Hindlimb muscle (tissue), 1 donor: Measurements from ENCODE around the gene SLC8B1. TPM values are rescaled to one million over a fixed set of nuclear protein-coding genes. Genes with fewer than 3 reads are reported as not detected.

Source experiments
- DNase-seq: peaks from one replicate; pipeline ENCODE4 v3.0.0-alpha.2; 2013
- polyA plus RNA-seq: library from polyadenylated mRNA; unstranded; fragments of 120-200 nt; gene quantifications from one replicate; pipeline ENCODE4 v1.2.1, GENCODE V29; 2013; ENCODE audit not compliant: insufficient read length

SLC8B1 gene
- polyA plus RNA-seq, 1 donor, result 19.4 TPM

DNA sequence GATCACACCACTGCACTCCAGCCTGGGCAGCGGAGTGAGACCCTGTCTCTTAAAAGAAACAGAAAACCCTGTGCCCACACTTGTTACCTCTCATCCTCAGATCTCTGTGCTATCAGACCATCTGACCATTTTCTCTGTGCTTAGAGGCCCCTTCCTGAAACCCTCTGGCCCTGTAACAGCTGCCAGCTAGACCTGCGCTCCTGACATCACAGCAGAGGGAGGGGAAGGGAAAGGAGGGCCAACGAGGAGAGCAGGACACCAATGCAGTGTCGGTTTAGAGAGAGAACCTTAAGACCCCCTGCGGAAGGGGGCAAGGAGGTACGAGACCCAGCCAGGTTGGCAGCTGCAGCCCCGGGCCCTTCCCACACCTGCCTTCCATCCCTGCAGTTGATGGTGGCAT is 42.4 kb downstream of the SLC8B1 start:
- DNase-seq, result no peak

- DNase-seq, result no peak
Measured at GRCh38 chr12:113292091-113292490, 42.8 kb downstream of the SLC8B1 start.

- no peak for DNase-seq
Measured at GRCh38 chr12:113291586-113291985, 43.3 kb downstream of the SLC8B1 start.

GRCh38 chr12:113290506-113290905 is 44.4 kb downstream of the SLC8B1 start:
- DNase-seq, result no peak

GRCh38 chr12:113289361-113289760 is 45.5 kb downstream of the SLC8B1 start:
- no peak for DNase-seq

GRCh38 chr12:113287899-113288282 is 47.0 kb downstream of the SLC8B1 start:
- DNase-seq, result no peak

DNA sequence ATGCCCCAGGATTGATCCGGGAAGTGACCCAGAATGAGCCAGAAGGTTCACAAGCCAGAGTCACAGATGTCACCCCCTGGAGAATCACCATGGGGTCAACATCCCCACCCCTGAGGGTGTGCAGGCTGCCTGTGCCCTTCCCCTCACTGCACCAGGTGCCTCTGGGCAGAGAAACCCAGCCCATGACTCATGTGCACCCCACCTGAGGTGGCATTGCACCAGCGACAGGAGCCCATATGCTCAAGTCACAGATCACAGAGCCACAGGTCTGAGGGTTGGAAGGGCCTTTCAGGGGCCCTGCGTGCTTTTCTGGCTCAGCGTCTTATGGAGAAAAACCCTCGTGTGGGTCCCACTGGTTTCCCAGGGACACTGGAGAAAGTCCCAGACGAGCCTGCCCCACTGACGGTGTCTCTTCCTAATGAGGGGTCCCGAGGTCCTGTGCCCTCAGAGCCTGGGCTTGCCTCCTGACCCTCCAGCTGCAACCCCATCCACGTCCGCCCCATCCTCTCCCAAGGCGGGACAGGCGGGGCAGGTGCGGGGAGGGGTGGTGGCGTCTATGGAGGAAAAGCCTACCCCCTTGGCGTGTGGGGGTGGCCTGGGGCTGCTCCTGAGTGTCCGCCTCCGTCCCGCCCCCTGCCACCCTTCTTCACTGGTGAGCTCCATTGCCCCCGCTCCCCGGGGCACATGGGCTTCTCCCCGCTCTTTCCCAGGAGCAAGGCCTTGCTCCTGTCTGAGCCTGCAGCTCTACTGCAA is 47.6 kb downstream of the SLC8B1 start:
- no peak for DNase-seq

- DNase-seq, result no peak
Measured at GRCh38 chr12:113286712-113287111, 48.2 kb downstream of the SLC8B1 start.

DNA sequence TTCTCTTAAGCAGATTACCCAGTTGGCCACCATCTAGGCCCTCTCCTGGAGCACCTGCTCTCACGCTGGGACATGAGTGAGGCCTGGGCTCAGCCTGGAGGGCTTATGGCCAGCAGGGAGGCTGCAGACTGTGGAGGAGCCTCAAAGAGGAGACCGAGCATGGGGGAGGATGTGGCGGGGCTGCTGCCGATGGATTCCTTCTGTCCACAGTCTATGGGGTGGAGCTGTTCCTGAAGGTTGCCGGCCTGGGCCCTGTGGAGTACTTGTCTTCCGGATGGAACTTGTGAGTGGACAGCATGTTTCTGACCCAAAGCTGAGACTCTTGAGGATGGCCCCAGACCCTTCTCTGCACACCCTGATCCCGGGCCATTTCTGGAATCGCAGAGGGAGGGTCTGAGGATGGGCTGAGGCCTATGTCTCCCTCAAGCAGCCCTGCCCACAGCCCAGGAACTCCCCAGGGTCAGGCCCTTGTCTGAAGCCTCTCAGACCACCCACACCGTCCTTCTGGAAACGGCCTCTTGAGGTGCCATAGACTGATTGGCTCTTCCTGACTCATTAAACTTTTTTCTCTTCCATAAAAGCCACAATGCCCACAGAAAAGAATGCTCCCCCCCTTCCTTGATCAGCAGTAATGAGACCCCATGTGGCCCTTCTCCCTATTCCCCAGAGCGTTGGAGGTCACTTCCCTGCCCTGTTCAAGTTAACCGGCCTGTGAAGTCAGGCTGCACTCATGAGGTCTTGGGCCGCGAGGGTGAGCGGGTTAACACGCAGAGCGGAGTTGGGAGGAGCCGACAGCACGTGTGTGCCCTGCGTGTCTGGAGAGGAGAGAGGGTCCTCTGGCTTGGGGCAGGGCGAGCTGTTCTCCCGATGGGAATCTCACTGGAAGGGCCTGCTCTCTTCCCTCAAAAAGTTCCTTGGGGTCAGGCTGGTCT is 49.0 kb downstream of the SLC8B1 start:
- DNase-seq, result no peak

DNA sequence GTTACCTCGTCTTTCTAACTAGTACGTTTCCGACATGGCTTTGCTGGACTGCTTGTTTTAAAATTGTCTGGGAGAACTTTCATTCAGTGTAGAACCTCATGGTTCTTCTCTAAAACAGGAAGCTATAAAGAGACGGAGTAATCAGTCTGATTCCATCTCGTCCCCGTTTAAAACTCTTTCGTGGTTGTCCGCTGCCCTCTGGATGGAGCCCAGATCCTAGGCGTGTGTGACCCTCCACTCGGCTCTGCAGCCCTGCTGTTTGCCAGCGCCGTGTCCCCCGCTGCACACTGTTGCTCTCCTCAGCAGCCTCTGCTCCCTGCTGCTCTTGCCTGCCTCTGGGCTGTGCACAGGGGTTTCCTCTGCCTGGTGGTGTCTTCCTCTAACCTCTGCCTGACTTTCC is 50.2 kb downstream of the SLC8B1 start:
- DNase-seq, result no peak

DNA sequence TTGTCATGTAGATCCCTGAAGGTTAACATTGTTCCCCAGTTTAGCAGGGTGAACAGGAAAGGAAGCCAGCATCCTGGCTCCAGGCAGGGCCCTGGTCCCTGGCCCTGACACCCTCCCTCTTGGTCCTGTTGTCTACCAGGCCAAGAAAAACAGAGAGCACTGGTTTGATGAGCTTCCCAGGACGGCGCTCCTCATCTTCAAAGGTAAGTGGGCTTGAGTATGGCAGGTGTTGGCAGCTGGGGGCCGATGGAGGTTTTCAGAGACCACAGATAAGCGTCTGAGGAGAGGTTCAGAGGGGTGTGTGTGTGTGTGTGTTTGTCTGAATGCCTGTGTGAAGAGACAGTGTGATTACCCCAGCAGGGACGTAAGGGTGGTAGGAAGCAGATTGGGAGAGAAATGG is 56.3 kb downstream of the SLC8B1 start:
- DNase-seq, result no peak

- no peak for DNase-seq
Measured at GRCh38 chr12:113278141-113278540, 56.8 kb downstream of the SLC8B1 start.

- DNase-seq, result no peak
Measured at GRCh38 chr12:113277511-113277910, 57.4 kb downstream of the SLC8B1 start.

DNA sequence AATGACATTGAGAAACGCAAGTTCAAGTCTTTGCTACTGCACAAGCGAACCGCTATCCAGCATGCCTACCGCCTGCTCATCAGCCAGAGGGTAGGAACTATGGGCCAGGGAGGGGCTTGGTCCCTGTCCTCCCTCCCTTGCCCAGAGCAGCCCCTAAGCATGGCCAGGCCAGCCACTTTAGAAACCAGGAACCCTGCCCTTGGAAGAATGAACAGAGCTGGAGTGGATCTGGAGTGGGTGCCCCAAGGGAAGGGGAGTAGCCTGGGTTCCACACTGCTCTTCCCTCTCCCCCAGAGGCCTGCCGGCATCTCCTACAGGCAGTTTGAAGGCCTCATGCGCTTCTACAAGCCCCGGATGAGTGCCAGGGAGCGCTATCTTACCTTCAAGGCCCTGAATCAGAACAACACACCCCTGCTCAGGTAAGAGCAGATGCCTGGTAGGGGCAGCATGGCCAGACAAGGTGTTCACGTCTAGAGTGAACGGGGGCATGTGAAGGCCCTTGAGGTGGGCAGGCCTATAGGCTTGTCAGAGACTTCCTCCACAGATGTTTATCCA is 57.9 kb downstream of the SLC8B1 start:
- no peak for DNase-seq

DNA sequence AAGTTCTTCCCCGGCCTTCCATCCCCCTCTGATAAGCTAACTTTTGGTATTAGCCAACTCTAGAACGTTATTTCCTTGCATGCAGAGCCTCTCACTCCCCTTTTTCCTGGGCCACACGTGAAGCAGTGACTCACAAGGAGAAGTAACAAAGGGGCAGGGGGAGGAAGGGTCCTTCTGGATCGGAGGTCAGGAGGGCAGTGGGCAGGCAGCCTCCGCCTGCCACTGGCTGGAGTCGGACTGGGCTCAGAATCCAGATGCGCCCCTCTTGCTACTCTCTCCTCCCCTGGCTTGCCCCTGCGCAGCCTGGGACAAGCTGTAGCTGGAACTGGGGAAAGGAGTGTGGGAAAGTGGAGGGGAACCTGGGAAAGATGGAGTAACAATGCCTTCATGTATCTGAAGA is 58.6 kb downstream of the SLC8B1 start:
- DNase-seq, result no peak

GRCh38 chr12:113274848-113275247 is 60.1 kb downstream of the SLC8B1 start:
- no peak for DNase-seq

DNA sequence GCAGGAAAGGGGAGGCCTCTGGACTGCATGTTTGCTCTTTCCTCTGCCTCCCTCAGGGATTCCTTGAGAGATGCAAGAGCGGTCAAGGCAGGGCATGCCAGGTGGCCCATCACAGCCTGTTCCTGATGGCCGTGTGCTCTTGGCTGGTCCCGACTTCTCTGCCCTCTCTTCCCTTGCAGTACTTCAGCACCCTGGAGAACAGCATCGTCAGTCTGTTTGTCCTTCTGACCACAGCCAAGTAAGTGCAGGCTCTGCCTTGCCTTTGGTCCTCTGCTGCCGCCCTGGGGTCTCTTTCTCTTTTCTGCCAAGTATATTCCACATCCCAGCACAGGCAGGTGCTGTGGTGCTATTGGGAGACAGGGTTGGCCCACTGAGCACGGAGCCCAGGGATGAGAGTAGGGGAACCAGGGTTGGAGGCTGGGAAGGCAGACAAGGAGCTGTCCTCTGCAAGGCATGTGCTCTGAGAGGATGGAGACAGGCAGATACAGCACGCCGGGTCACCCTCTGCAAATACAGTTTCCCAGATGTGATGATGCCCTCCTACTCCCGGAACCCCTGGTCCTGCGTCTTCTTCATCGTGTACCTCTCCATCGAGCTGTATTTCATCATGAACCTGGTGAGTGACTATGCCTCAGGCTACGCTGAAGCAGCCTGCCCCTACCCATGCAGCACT is 61.7 kb downstream of the SLC8B1 start:
- no peak for DNase-seq

- peak; percentile 70 for DNase-seq
Measured at GRCh38 chr12:113271853-113272561, 62.9 kb downstream of the SLC8B1 start.

- DNase-seq, result no peak
Measured at GRCh38 chr12:113271466-113271852, 63.5 kb downstream of the SLC8B1 start.

DNA sequence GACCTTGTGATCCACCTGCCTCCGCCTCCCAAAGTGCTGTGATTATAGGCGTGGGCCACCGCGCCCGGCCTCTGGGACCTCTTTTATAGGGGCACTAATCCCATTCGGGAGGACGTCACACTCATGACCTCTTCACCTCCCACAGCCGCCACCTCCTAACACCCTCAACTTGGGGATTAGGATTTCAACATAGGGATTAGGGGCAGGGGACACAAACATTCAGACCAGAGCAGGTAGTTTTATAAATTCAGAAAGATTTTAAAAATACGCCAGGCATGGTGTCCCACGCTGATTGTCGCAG is 64.2 kb downstream of the SLC8B1 start:
- DNase-seq, result no peak

GRCh38 chr12:113269257-113269943 is 65.5 kb downstream of the SLC8B1 start:
- DNase-seq, result no peak

DNA sequence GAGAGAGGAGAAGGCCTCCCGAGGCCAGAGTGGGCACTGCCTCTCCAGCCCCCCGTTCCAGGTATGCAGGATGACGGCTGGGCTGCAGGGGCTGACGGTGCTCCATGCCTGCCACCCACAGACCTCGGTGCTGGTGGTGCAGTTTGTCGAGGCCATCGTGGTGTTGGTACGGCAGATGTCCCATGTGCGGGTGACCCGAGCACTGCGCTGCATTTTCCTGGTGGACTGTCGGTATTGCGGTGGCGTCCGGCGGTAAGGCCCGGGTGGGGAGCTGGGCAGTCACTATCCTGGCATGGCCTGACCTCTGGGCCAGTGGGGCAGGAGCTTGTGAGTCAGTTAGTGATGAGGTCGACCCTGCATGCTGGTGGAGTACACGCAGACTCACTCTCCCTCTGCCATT is 66.3 kb downstream of the SLC8B1 start:
- DNase-seq, result no peak
